Upper lobe of right lung (tissue), 1 donor: Measurements from ENCODE around the gene ANKRD18B. TPM values are rescaled to one million over a fixed set of nuclear protein-coding genes. Genes with fewer than 3 reads are reported as not detected.
"Not testable (repeated sequence)": the region's sequence is repeated elsewhere in the genome, so short reads cannot be mapped to it uniquely, and the experiment has no call there.

Source experiments
- ATAC-seq: fragments of 200-7000 bp; cut with Tn5 transposase; one replicate; pipeline ENCODE4 v1.9.1; 2020; ENCODE audit warnings: mild to moderate bottlenecking, moderate library complexity
- DNase-seq: peaks from one replicate; pipeline ENCODE4 v3.0.0-alpha.2; 2020
- H3K27ac ChIP-seq: fragments of 200-600 bp; one replicate; pipeline ENCODE4 v1.8.0; 2022
- H3K27me3 ChIP-seq: fragments of 200-600 bp; one replicate; pipeline ENCODE4 v1.8.0; 2022; ENCODE audit warnings: mild to moderate bottlenecking
- H3K36me3 ChIP-seq: fragments of 200-600 bp; one replicate; pipeline ENCODE4 v1.8.0; 2022
- H3K4me1 ChIP-seq: fragments of 200-600 bp; one replicate; pipeline ENCODE4 v1.8.0; 2022
- H3K4me3 ChIP-seq: fragments of 200-600 bp; one replicate; pipeline ENCODE4 v1.8.0; 2022; ENCODE audit warnings: mild to moderate bottlenecking
- H3K9me3 ChIP-seq: fragments of 200-600 bp; one replicate; pipeline ENCODE4 v1.8.0; 2022
- CTCF ChIP-seq: fragments of 200-600 bp; IDR thresholded peaks from one replicate; pipeline ENCODE4 v1.8.0; 2022; ENCODE audit warnings: antibody characterized with exemption
- intact Hi-C: fragments of 100-400 bp; cut with DNase I; formaldehyde crosslinking; loops from one replicate; pipeline ENCODE4 v1.11.0; 2022
- long read RNA-seq: library from polyadenylated mRNA; unstranded; transcript quantifications from one replicate; pipeline ENCODE4 v2.0.0, GENCODE V29; 2021
- total RNA-seq: library from RNA; stranded (reverse); fragmentation: NEBNext Ultra II Directional; extraction: Animal tissue kit (Norgen Biotek cat#: 25700); gene quantifications from one replicate; pipeline ENCODE4 v1.2.1, GENCODE V29; 2021
- donor health status: DM: no; HTN: yes; CAD: no; lungs with severe emphysema.

The ANKRD18B gene
- 1.2 TPM for total RNA-seq
- long read RNA-seq: 0 reads

DNA sequence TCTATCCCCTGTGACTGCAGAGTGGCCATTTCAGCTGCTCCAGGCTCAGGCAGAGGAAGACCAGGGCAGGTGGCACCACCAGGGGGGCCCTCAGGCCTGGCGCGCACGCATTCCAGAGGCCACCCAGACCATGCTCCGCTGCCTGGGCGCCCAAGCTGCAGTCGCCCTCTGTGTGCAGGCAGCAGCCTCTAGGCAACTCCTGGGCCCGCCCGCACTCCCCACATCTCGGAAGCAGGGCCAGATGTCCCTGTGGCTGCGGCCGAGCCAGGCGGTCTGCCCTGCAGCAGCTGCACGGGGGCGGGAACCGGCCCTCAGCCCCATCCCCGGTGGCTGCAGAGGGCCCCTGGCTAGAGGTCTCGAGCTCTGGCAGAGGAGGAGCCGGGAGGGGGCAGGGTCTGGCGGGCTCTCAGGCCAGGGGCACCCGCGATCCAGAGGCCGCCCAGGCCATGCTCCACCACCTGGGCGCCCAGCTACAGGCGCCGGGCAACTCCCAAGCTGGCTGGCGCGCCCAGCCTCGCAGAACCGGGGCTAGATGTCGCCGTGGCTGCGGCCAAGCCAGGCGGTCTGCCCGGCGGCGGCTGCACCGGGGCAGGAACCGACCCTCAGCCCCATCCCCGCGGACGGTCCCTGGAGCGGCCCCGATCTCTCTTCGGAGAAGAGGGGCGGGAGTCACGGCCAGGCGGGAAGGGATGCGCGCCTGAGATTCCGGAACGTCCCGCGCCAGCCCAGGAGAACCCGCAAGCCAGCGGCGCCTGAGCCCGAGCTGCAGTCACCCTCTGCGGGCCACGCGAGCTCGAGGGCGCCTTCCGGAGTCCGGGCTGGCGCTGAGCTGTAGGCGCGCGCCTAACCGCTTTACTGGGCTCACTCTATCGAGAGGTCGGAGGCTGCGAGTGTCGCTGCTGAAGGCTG lies at the start of gene ANKRD18B:
Gene ANKRD18B (plus strand): TSS at position 855 of the 909 bp plus-strand sequence. CDS start 239 bp downstream, outside the sequence.
- H3K9me3 ChIP-seq, H3K27ac ChIP-seq, H3K36me3 ChIP-seq, H3K4me1 ChIP-seq, intact Hi-C loops: not testable (repeated sequence)
- Histone ChIP-seq H3K27me3 (peaks cover 72% of the 10 kb centered on the region), H3K4me3 (peak within 1 kb of the TSS; percentile 16)
- ATAC-seq (peak; percentile 86), DNase-seq (peak; percentile 67)

DNA sequence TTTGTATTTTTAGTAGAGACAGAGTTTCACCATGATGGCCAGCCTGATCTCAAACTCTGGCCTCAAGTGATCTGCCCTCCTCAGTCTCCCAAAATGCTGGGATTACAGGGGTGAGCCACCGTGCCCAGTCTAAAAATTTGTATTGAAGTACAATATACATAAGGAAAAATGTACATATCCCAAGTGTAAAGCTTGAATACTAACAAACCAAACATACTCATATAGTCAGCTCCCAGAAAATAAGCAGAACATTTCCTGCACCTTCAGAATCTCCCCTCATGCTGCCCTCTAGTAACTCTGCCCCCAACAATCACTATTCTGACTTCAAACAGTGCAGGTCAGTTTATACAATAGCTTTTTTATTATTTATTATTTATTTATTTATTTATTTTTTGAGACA lies 48.7 kb upstream of the ANKRD18B start:
- DNase-seq (no peak), ATAC-seq (no peak)
- H3K9me3 ChIP-seq: no peaks in the 10 kb centered on the region
- TF ChIP-seq CTCF: no peak
- intact Hi-C loops: no loop called here
- H3K4me1 ChIP-seq: peaks cover 25% of the 10 kb centered on the region
- peaks cover 16% of the 10 kb centered on the region for H3K36me3 ChIP-seq
- H3K27ac ChIP-seq: no peak overlapping the region
- no peaks in the 10 kb centered on the region for H3K27me3 ChIP-seq
- no peak overlapping the region for H3K4me3 ChIP-seq

- DNase-seq (no peak), ATAC-seq (no peak)
- Histone ChIP-seq H3K4me3 (no peak overlapping the region), H3K27me3 (no peaks in the 10 kb centered on the region), H3K4me1 (peaks cover 21% of the 10 kb centered on the region), H3K27ac (no peak overlapping the region), H3K36me3 (peaks cover 4% of the 10 kb centered on the region), H3K9me3 (no peaks in the 10 kb centered on the region)
- TF ChIP-seq CTCF: no peak
- intact Hi-C loops: no loop called here
These were observed 47.5 kb upstream of the ANKRD18B start for GRCh38 chr9:33476503-33476902.

- Histone ChIP-seq H3K4me1 (no peaks in the 10 kb centered on the region), H3K27ac (no peak overlapping the region), H3K36me3 (no peaks in the 10 kb centered on the region), H3K27me3 (no peaks in the 10 kb centered on the region), H3K4me3 (no peak overlapping the region), H3K9me3 (no peaks in the 10 kb centered on the region)
- ATAC-seq: no peak
- no peak for TF ChIP-seq CTCF
- intact Hi-C loops: no loop called here
- DNase-seq: no peak
These were observed 43.9 kb upstream of the ANKRD18B start for GRCh38 chr9:33480106-33480505.

DNA sequence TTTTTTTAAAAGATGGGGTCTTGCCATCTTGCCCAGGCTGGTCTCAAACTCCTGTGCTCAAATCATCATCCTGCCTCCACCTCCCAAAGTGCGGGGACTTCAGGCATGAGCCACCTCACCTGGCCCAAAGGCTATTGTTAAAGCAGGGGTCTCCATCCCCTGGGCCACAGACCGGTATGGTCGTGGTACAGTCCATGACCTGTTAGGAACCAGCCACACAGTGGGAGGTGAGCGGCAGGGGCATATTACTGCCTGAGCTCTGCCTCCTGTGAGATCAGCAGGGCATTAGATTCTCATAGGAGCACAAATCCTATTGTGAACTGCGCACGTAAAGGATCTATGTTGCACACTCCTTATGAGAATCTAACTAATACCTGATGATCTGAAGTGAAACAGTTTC lies 43.1 kb upstream of the ANKRD18B start:
- intact Hi-C loops: no loop called here
- Histone ChIP-seq H3K27ac (no peak overlapping the region), H3K9me3 (no peaks in the 10 kb centered on the region), H3K27me3 (no peaks in the 10 kb centered on the region), H3K4me1 (no peaks in the 10 kb centered on the region), H3K36me3 (no peaks in the 10 kb centered on the region), H3K4me3 (no peak overlapping the region)
- TF ChIP-seq CTCF: no peak
- ATAC-seq (no peak), DNase-seq (no peak)

- ATAC-seq: not testable (repeated sequence)
These were observed 38.7 kb upstream of the ANKRD18B start for GRCh38 chr9:33485312-33485711.

More at GRCh38 chr9:33485312-33485711, 38.7 kb upstream of the ANKRD18B start:
- H3K27me3 ChIP-seq, H3K4me3 ChIP-seq, H3K9me3 ChIP-seq, intact Hi-C loops, H3K4me1 ChIP-seq, H3K27ac ChIP-seq, DNase-seq, H3K36me3 ChIP-seq: not testable (repeated sequence)
